GM12878 (cell line): ENCODE data around the gene MMP27. TPM values are rescaled to one million over a fixed set of nuclear protein-coding genes. Genes with fewer than 3 reads are reported as not detected.

Source experiments
- ATF7 ChIP-seq: fragments of 450-650 bp; IDR thresholded peaks from 2 replicates; pipeline ENCODE4 v1.6.1; 2016; ENCODE audit warnings: low read depth, mild to moderate bottlenecking
- CBFB ChIP-seq: IDR thresholded peaks from 2 replicates; pipeline ENCODE4 v1.6.1; 2016; ENCODE audit warnings: antibody characterized with exemption, low read depth
- CBX3 ChIP-seq: fragments of 200-600 bp; sonication (generic); IDR thresholded peaks from 2 replicates; pipeline ENCODE4 v1.6.1; 2016; ENCODE audit warnings: low read depth, borderline replicate concordance
- CUX1 ChIP-seq: IDR thresholded peaks from 2 replicates; pipeline ENCODE4 v1.6.1; 2012; ENCODE audit warnings: improper control_type of control experiment, low read depth, low read length; ENCODE audit not compliant: insufficient replicate concordance
- IRF5 ChIP-seq: fragments of 450-650 bp; IDR thresholded peaks from 2 replicates; pipeline ENCODE4 v1.6.1; 2017; ENCODE audit warnings: borderline replicate concordance
- PRDM15 ChIP-seq: fragments of 450-650 bp; formaldehyde crosslinking; IDR thresholded peaks from 2 replicates; pipeline ENCODE4 v1.4.0; 2020; ENCODE audit warnings: mild to moderate bottlenecking, moderate library complexity
- REST ChIP-seq: IDR thresholded peaks from 2 replicates; pipeline ENCODE4 v1.6.1; 2012; ENCODE audit warnings: mild to moderate bottlenecking, low read depth, low read length
- SIX5 ChIP-seq: IDR thresholded peaks from 2 replicates; pipeline ENCODE4 v1.6.1; 2011; ENCODE audit warnings: mild to moderate bottlenecking, low read depth, low read length, moderate library complexity; ENCODE audit not compliant: severe bottlenecking
- ZBED1 ChIP-seq: IDR thresholded peaks from 2 replicates; pipeline ENCODE4 v1.6.1; 2016; ENCODE audit warnings: borderline replicate concordance
- ZNF592 ChIP-seq: fragments of 450-650 bp; IDR thresholded peaks from 2 replicates; pipeline ENCODE4 v1.6.1; 2017; ENCODE audit warnings: mild to moderate bottlenecking, moderate library complexity
- polyA plus RNA-seq, 11 experiments: library from polyadenylated mRNA; depleted of rRNA in 4 of 11; unstranded in 6 of 11; stranded (reverse) in 5 of 11; fragments of >200 nt; fragmentation: Nextera tagmentation in 4 of 11; fragmentation: Illumina TruSeq in 1 of 11; extraction: Ambion mirVana in 4 of 11; extraction: Trizol in 1 of 11; gene quantifications; 1 replicate in 1 of 11; 2 replicates in 10 of 11; pipeline versions ENCODE4 v1.2.1 to v1.2.3, GENCODE V29; 2011 to 2016; ENCODE audit warnings: inconsistent platforms in 2 of 11, missing spikeins in 2 of 11, low read depth in 1 of 11
- total RNA-seq, 4 experiments: library from RNA; depleted of rRNA in 3 of 4; stranded (reverse); fragments of >200 nt in 3 of 4; fragmentation: Illumina TruSeq in 1 of 4; extraction: Trizol in 1 of 4; gene quantifications; 2 replicates each; pipeline versions ENCODE4 v1.2.1 to v1.2.3, GENCODE V29; 2013 to 2021

Gene MMP27
- total and polyA plus RNA-seq, 10 of the 15 experiments (the other 5 are each of a cell fraction or from before 2014, with no cell fraction given): not detected

GRCh38 chr11:102704841-102705240 is 728 bp downstream of the MMP27 start (continued):
- TF ChIP-seq CUX1 (no peak), PRDM15 (CRISPR knock-in tag) (no peak), CBX3 (no peak), CBFB (no peak), REST (no peak), IRF5 (no peak), ATF7 (no peak), ZBED1 (no peak), SIX5 (no peak), ZNF592 (no peak)
